IMR-90 (cell line): ENCODE measurements around the gene NOP16.

Experiments
- MAFK ChIP-seq: IDR thresholded peaks from 2 replicates; pipeline ENCODE4 v1.6.1; 2012; ENCODE audit warnings: low read depth, low read length, improper control_type of control experiment
- MXI1 ChIP-seq: IDR thresholded peaks from 2 replicates; pipeline ENCODE4 v1.6.1; 2012; ENCODE audit warnings: low read depth, mild to moderate bottlenecking, low read length, moderate library complexity, borderline replicate concordance
- POLR2A ChIP-seq: IDR thresholded peaks from 2 replicates; pipeline ENCODE4 v1.6.1; 2012; ENCODE audit warnings: mild to moderate bottlenecking, low read depth, low read length
- RAD21 ChIP-seq: IDR thresholded peaks from 2 replicates; pipeline ENCODE4 v1.6.1; 2012; ENCODE audit warnings: low read length, improper control_type of control experiment
- TF ChIP-seq, protein P1 (sequence below): conservative IDR thresholded peaks from 2 replicates; pipeline ENCODE4 v1.5.1; 2012; ENCODE audit warnings: mild to moderate bottlenecking, low read depth, low read length, improper control_type of control experiment
- TF ChIP-seq, protein P2 (sequence below): fragments of 150-350 bp; IDR thresholded peaks from 2 replicates; pipeline ENCODE4 v1.6.1; 2016; ENCODE audit warnings: low read depth, mild to moderate bottlenecking, low read length, moderate library complexity, borderline replicate concordance

GRCh38 chr5:176425791-176426190 is 37.4 kb upstream of the NOP16 start:
- no peak for TF ChIP-seq POLR2A
- TF ChIP-seq, protein P1, sequence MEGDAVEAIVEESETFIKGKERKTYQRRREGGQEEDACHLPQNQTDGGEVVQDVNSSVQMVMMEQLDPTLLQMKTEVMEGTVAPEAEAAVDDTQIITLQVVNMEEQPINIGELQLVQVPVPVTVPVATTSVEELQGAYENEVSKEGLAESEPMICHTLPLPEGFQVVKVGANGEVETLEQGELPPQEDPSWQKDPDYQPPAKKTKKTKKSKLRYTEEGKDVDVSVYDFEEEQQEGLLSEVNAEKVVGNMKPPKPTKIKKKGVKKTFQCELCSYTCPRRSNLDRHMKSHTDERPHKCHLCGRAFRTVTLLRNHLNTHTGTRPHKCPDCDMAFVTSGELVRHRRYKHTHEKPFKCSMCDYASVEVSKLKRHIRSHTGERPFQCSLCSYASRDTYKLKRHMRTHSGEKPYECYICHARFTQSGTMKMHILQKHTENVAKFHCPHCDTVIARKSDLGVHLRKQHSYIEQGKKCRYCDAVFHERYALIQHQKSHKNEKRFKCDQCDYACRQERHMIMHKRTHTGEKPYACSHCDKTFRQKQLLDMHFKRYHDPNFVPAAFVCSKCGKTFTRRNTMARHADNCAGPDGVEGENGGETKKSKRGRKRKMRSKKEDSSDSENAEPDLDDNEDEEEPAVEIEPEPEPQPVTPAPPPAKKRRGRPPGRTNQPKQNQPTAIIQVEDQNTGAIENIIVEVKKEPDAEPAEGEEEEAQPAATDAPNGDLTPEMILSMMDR, result no peak
- TF ChIP-seq MAFK, result no peak
- TF ChIP-seq, protein P2, sequence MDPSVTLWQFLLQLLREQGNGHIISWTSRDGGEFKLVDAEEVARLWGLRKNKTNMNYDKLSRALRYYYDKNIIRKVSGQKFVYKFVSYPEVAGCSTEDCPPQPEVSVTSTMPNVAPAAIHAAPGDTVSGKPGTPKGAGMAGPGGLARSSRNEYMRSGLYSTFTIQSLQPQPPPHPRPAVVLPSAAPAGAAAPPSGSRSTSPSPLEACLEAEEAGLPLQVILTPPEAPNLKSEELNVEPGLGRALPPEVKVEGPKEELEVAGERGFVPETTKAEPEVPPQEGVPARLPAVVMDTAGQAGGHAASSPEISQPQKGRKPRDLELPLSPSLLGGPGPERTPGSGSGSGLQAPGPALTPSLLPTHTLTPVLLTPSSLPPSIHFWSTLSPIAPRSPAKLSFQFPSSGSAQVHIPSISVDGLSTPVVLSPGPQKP, result no peak
- TF ChIP-seq RAD21, result no peak
- TF ChIP-seq MXI1, result no peak
